Gastroesophageal sphincter (tissue), 3 donors: ENCODE measurements around the gene PRPF38A.

Source experiments
- CTCF ChIP-seq, 4 experiments: fragments of 200-600 bp in 2 of 4; fragments of 450-650 bp in 2 of 4; sonication (generic) in 1 of 4; IDR thresholded peaks; one replicate each; pipeline ENCODE4 v1.5.1; 2017 to 2019; ENCODE audit warnings: antibody characterized with exemption in 4 of 4, mild to moderate bottlenecking in 2 of 4, moderate library complexity in 2 of 4
- POLR2A ChIP-seq, 2 donors: fragments of 450-650 bp; IDR thresholded peaks; one replicate each; pipeline ENCODE4 v1.6.1; 2017; ENCODE audit warnings: antibody characterized with exemption in 2 of 2, mild to moderate bottlenecking in 2 of 2, moderate library complexity in 1 of 2

- TF ChIP-seq CTCF (IDR thresholded peaks at IDR 0.05): no peak
- TF ChIP-seq POLR2A (IDR thresholded peaks at IDR 0.05): no peak
These were observed 12.4 kb downstream of the PRPF38A start for GRCh38 chr1:52416811-52417210.
